ENCODE data around the gene REEP3. TPM values are rescaled to one million over a fixed set of nuclear protein-coding genes. Genes with fewer than 3 reads are reported as not detected.

The REEP3 gene
- total and polyA plus RNA-seq, 2 of the 8 experiments (the other 6 are each of a cell fraction or from before 2014, with no cell fraction given) = 5.8 to 31.5 TPM

- TF ChIP-seq CEBPB (IDR thresholded peaks at IDR 0.05; ENCODE audit: low read depth, low read length) = no peak
- TF ChIP-seq TCF12 (IDR thresholded peaks at IDR 0.05; ENCODE audit: low read depth, low read length) = no peak
- TF ChIP-seq FOSL1 (IDR thresholded peaks at IDR 0.05; ENCODE audit: insufficient read depth, low read depth, low read length) = no peak
- no peak for TF ChIP-seq SP1 (IDR thresholded peaks at IDR 0.05; ENCODE audit: low read depth, low read length)
Measured at GRCh38 chr10:63501954-63502353, 19.2 kb upstream of the REEP3 start (continued).

Measured in H1 (cell line).